GM12878 (cell line): Measurements from ENCODE around the gene ZNF229. TPM values are rescaled to one million over a fixed set of nuclear protein-coding genes. Genes with fewer than 3 reads are reported as not detected.

Experiments used
- HDAC6 ChIP-seq: fragments of 200-600 bp; sonication (generic); IDR thresholded peaks from one replicate; pipeline ENCODE4 v1.8.0; 2017; ENCODE audit warnings: antibody characterized with exemption; ENCODE audit not compliant: unreplicated experiment
- IKZF1 ChIP-seq: fragments of 450-650 bp; conservative IDR thresholded peaks from 2 replicates; pipeline ENCODE4 v1.6.1; 2017; ENCODE audit warnings: antibody characterized with exemption, mild to moderate bottlenecking
- MYB ChIP-seq: fragments of 150-350 bp; IDR thresholded peaks from 2 replicates; pipeline ENCODE4 v1.6.1; 2014; ENCODE audit warnings: mild to moderate bottlenecking, low read depth, low read length, borderline replicate concordance
- NR2C1 ChIP-seq: fragments of 450-650 bp; IDR thresholded peaks from 2 replicates; pipeline ENCODE4 v1.6.1; 2017; ENCODE audit warnings: antibody characterized with exemption, mild to moderate bottlenecking, moderate library complexity
- NRF1 ChIP-seq: conservative IDR thresholded peaks from 2 replicates; pipeline ENCODE4 v1.6.1; 2011; ENCODE audit warnings: mild to moderate bottlenecking, low read depth, low read length, improper control_type of control experiment
- SIN3A ChIP-seq: IDR thresholded peaks from 2 replicates; pipeline ENCODE4 v1.6.1; 2012; ENCODE audit warnings: low read depth, low read length, improper control_type of control experiment
- SIX5 ChIP-seq: IDR thresholded peaks from 2 replicates; pipeline ENCODE4 v1.6.1; 2011; ENCODE audit warnings: mild to moderate bottlenecking, low read depth, low read length, moderate library complexity; ENCODE audit not compliant: severe bottlenecking
- SMC3 ChIP-seq: IDR thresholded peaks from 2 replicates; pipeline ENCODE4 v1.6.1; 2011; ENCODE audit warnings: low read length, improper control_type of control experiment, borderline replicate concordance
- TARDBP ChIP-seq: IDR thresholded peaks from 2 replicates; pipeline ENCODE4 v1.6.1; 2016; ENCODE audit warnings: borderline replicate concordance
- YY1 ChIP-seq: IDR thresholded peaks from 2 replicates; pipeline ENCODE4 v1.6.1; 2011; ENCODE audit warnings: low read depth, mild to moderate bottlenecking, low read length
- polyA plus RNA-seq, 11 experiments: library from polyadenylated mRNA; depleted of rRNA in 4 of 11; unstranded in 6 of 11; stranded (reverse) in 5 of 11; fragments of >200 nt; fragmentation: Nextera tagmentation in 4 of 11; fragmentation: Illumina TruSeq in 1 of 11; extraction: Ambion mirVana in 4 of 11; extraction: Trizol in 1 of 11; gene quantifications; 1 replicate in 1 of 11; 2 replicates in 10 of 11; pipeline versions ENCODE4 v1.2.1 to v1.2.3, GENCODE V29; 2011 to 2016; ENCODE audit warnings: inconsistent platforms in 2 of 11, missing spikeins in 2 of 11, low read depth in 1 of 11
- total RNA-seq, 4 experiments: library from RNA; depleted of rRNA in 3 of 4; stranded (reverse); fragments of >200 nt in 3 of 4; fragmentation: Illumina TruSeq in 1 of 4; extraction: Trizol in 1 of 4; gene quantifications; 2 replicates each; pipeline versions ENCODE4 v1.2.1 to v1.2.3, GENCODE V29; 2013 to 2021
- TF ChIP-seq, protein P1 (sequence below), 3 experiments: IDR thresholded peaks in 2 of 3; conservative IDR thresholded peaks in 1 of 3; 2 replicates each; pipeline ENCODE4 v1.5.1; 2011; ENCODE audit warnings: low read depth in 3 of 3, low read length in 3 of 3, mild to moderate bottlenecking in 3 of 3, control low read depth in 2 of 3, moderate library complexity in 2 of 3, inconsistent platforms in 1 of 3, mixed read lengths in 1 of 3; ENCODE audit not compliant: control insufficient read depth in 2 of 3, insufficient read depth in 1 of 3; ENCODE audit errors: extremely low read depth in 1 of 3
- TF ChIP-seq, protein P2 (sequence below): IDR thresholded peaks from 2 replicates; pipeline ENCODE4 v1.6.1; 2012; ENCODE audit warnings: low read depth, low read length, improper control_type of control experiment
- TF ChIP-seq, protein P3 (sequence below): fragments of 450-650 bp; IDR thresholded peaks from 2 replicates; pipeline ENCODE4 v1.6.1; 2016; ENCODE audit warnings: mild to moderate bottlenecking, moderate library complexity, borderline replicate concordance
- TF ChIP-seq, protein P4 (sequence below): IDR thresholded peaks from 2 replicates; pipeline ENCODE4 v1.6.1; 2012; ENCODE audit warnings: low read depth, low read length, improper control_type of control experiment
- TF ChIP-seq, protein P5 (sequence below): IDR thresholded peaks from 2 replicates; pipeline ENCODE4 v1.6.1; 2012; ENCODE audit warnings: improper control_type of control experiment, low read depth, low read length; ENCODE audit not compliant: insufficient replicate concordance

Gene ZNF229
- total and polyA plus RNA-seq, 10 of the 15 experiments (the other 5 are each of a cell fraction or from before 2014, with no cell fraction given): 0.04 to 0.24 (median 0.14) TPM; not detected in 1

DNA sequence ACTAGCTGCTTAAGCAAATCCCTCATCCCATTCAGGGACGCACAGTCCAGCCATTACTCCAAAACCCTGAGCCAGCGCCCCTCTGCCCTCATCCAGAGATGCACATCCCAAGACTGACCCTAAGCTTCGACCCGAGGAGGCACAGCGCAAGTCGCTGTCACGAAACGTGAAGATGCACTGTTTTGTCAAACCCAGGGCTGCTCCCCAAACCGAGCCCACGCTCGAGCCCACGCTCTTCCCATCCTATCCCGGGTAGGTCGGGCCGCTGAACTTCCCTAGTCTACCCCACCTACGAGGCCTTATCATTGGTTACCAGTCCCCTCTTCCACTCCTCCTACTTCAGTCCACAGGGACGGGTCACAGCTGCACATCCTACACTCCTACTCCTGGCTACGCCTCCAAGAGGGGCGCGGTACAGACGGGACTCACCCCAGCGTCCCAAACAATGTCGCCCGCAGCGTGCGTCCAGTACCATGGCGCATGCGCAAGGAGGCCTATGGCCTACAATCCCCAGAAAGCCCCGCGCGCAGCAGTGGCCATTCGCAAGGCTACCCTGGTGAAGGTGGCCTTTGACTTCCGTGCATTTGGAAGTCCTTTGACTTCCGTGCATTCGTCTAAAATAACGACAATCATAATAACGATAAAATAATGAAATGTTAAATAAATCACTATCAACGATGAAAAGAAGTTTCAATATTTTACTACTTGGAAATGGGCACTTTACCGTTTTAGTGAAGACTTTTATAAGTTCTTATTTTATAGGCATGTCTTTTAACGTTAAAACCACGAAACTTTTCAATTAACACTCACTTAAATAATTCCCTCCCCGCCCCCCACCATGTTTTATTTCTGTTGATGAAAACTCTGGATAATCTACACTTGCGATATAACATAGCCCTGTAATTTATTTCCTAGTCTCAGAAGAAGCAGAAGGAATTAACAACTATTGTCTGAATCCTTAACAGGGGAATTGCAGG, 46.8 kb downstream of the ZNF229 start, which contains the start of gene ZNF285 (continued):
- TF ChIP-seq SMC3 (no peak), HDAC6 (no peak), IKZF1 (no peak), SIN3A (no peak), MYB (no peak), SIX5 (peak; percentile 32), YY1 (peak; percentile 69), NRF1 (0 out of 2 replicates have a peak, but pooled peaks have one; percentile 34), TARDBP (no peak), NR2C1 (peak; percentile 69)
- TF ChIP-seq, protein P1, sequence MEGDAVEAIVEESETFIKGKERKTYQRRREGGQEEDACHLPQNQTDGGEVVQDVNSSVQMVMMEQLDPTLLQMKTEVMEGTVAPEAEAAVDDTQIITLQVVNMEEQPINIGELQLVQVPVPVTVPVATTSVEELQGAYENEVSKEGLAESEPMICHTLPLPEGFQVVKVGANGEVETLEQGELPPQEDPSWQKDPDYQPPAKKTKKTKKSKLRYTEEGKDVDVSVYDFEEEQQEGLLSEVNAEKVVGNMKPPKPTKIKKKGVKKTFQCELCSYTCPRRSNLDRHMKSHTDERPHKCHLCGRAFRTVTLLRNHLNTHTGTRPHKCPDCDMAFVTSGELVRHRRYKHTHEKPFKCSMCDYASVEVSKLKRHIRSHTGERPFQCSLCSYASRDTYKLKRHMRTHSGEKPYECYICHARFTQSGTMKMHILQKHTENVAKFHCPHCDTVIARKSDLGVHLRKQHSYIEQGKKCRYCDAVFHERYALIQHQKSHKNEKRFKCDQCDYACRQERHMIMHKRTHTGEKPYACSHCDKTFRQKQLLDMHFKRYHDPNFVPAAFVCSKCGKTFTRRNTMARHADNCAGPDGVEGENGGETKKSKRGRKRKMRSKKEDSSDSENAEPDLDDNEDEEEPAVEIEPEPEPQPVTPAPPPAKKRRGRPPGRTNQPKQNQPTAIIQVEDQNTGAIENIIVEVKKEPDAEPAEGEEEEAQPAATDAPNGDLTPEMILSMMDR (IDR thresholded peaks at IDR 0.05 in 2 of 3, conservative IDR thresholded peaks at IDR 0.05 in 1 of 3; ENCODE audit: control insufficient read depth in 2 of 3, extremely low read depth in 1 of 3, insufficient read depth in 1 of 3, low read depth in 3 of 3, low read length in 3 of 3): no peak
- TF ChIP-seq, protein P2, sequence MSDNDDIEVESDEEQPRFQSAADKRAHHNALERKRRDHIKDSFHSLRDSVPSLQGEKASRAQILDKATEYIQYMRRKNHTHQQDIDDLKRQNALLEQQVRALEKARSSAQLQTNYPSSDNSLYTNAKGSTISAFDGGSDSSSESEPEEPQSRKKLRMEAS: no peak
- TF ChIP-seq, protein P3, sequence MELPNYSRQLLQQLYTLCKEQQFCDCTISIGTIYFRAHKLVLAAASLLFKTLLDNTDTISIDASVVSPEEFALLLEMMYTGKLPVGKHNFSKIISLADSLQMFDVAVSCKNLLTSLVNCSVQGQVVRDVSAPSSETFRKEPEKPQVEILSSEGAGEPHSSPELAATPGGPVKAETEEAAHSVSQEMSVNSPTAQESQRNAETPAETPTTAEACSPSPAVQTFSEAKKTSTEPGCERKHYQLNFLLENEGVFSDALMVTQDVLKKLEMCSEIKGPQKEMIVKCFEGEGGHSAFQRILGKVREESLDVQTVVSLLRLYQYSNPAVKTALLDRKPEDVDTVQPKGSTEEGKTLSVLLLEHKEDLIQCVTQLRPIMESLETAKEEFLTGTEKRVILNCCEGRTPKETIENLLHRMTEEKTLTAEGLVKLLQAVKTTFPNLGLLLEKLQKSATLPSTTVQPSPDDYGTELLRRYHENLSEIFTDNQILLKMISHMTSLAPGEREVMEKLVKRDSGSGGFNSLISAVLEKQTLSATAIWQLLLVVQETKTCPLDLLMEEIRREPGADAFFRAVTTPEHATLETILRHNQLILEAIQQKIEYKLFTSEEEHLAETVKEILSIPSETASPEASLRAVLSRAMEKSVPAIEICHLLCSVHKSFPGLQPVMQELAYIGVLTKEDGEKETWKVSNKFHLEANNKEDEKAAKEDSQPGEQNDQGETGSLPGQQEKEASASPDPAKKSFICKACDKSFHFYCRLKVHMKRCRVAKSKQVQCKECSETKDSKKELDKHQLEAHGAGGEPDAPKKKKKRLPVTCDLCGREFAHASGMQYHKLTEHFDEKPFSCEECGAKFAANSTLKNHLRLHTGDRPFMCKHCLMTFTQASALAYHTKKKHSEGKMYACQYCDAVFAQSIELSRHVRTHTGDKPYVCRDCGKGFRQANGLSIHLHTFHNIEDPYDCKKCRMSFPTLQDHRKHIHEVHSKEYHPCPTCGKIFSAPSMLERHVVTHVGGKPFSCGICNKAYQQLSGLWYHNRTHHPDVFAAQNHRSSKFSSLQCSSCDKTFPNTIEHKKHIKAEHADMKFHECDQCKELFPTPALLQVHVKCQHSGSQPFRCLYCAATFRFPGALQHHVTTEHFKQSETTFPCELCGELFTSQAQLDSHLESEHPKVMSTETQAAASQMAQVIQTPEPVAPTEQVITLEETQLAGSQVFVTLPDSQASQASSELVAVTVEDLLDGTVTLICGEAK: no peak
- TF ChIP-seq, protein P4, sequence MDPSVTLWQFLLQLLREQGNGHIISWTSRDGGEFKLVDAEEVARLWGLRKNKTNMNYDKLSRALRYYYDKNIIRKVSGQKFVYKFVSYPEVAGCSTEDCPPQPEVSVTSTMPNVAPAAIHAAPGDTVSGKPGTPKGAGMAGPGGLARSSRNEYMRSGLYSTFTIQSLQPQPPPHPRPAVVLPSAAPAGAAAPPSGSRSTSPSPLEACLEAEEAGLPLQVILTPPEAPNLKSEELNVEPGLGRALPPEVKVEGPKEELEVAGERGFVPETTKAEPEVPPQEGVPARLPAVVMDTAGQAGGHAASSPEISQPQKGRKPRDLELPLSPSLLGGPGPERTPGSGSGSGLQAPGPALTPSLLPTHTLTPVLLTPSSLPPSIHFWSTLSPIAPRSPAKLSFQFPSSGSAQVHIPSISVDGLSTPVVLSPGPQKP: no peak
- TF ChIP-seq, protein P5, sequence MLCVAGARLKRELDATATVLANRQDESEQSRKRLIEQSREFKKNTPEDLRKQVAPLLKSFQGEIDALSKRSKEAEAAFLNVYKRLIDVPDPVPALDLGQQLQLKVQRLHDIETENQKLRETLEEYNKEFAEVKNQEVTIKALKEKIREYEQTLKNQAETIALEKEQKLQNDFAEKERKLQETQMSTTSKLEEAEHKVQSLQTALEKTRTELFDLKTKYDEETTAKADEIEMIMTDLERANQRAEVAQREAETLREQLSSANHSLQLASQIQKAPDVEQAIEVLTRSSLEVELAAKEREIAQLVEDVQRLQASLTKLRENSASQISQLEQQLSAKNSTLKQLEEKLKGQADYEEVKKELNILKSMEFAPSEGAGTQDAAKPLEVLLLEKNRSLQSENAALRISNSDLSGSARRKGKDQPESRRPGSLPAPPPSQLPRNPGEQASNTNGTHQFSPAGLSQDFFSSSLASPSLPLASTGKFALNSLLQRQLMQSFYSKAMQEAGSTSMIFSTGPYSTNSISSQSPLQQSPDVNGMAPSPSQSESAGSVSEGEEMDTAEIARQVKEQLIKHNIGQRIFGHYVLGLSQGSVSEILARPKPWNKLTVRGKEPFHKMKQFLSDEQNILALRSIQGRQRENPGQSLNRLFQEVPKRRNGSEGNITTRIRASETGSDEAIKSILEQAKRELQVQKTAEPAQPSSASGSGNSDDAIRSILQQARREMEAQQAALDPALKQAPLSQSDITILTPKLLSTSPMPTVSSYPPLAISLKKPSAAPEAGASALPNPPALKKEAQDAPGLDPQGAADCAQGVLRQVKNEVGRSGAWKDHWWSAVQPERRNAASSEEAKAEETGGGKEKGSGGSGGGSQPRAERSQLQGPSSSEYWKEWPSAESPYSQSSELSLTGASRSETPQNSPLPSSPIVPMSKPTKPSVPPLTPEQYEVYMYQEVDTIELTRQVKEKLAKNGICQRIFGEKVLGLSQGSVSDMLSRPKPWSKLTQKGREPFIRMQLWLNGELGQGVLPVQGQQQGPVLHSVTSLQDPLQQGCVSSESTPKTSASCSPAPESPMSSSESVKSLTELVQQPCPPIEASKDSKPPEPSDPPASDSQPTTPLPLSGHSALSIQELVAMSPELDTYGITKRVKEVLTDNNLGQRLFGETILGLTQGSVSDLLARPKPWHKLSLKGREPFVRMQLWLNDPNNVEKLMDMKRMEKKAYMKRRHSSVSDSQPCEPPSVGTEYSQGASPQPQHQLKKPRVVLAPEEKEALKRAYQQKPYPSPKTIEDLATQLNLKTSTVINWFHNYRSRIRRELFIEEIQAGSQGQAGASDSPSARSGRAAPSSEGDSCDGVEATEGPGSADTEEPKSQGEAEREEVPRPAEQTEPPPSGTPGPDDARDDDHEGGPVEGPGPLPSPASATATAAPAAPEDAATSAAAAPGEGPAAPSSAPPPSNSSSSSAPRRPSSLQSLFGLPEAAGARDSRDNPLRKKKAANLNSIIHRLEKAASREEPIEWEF: no peak
